Gastrocnemius medialis (tissue), 4 donors: ENCODE data around the gene CAMTA1. TPM values are rescaled to one million over a fixed set of nuclear protein-coding genes. Genes with fewer than 3 reads are reported as not detected.

Experiments used
- ATAC-seq, 2 donors: fragments of 150-250 bp; one replicate each; pipeline ENCODE4 v1.9.1; 2016
- DNase-seq, 2 donors: peaks; one replicate each; pipeline ENCODE4 v3.0.0-alpha.2; 2019
- H3K27ac ChIP-seq, 4 donors: fragments of 200-600 bp; sonication (generic); 1 replicate in 1 of 4; 2 replicates in 3 of 4; pipeline ENCODE4 v1.5.1; 2016 to 2018; ENCODE audit warnings: mild to moderate bottlenecking in 2 of 4, moderate library complexity in 1 of 4
- H3K27me3 ChIP-seq, 3 donors: fragments of 200-600 bp; sonication (generic) in 2 of 3; 1 replicate in 1 of 3; 2 replicates in 2 of 3; pipeline versions ENCODE4 v1.5.1 to v1.6.0; 2016 to 2019; ENCODE audit warnings: mild to moderate bottlenecking in 1 of 3, moderate library complexity in 1 of 3
- H3K36me3 ChIP-seq, 2 donors: fragments of 200-600 bp; sonication (generic) in 1 of 2; one replicate each; pipeline ENCODE4 v1.5.1; 2017 to 2018
- H3K4me1 ChIP-seq, 2 donors: fragments of 200-600 bp; sonication (generic) in 1 of 2; one replicate each; pipeline ENCODE4 v1.5.1; 2016 to 2017; ENCODE audit warnings: mild to moderate bottlenecking in 2 of 2
- H3K4me3 ChIP-seq, 4 donors: fragments of 200-600 bp; sonication (generic) in 3 of 4; 1 replicate in 1 of 4; 2 replicates in 3 of 4; pipeline ENCODE4 v1.5.1; 2016 to 2019; ENCODE audit warnings: mild to moderate bottlenecking in 2 of 4
- H3K9me3 ChIP-seq, 3 donors: fragments of 200-600 bp; sonication (generic) in 2 of 3; 1 replicate in 1 of 3; 2 replicates in 2 of 3; pipeline ENCODE4 v1.5.1; 2016 to 2019
- POLR2A ChIP-seq, 2 donors: fragments of 450-650 bp; IDR thresholded peaks; one replicate each; pipeline ENCODE4 v1.6.1; 2017; ENCODE audit warnings: antibody characterized with exemption in 2 of 2, mild to moderate bottlenecking in 2 of 2, moderate library complexity in 2 of 2
- in situ Hi-C, 4 donors: fragments of 200-750 bp; cut with MboI; loops; one replicate each; pipeline versions ENCODE4 v1.15.0 to v1.8.0; 2017; ENCODE audit warnings: low sequenced_read_pairs in 4 of 4
- intact Hi-C: fragments of 100-400 bp; cut with DNase I; formaldehyde crosslinking; loops from one replicate; pipeline ENCODE4 v1.15.1; 2023; ENCODE audit warnings: low total_unique reads
- total RNA-seq, 4 donors: library from RNA; depleted of rRNA; stranded (reverse); fragments of >200 nt; gene quantifications; one replicate each; pipeline versions ENCODE4 v1.1.0 to v1.2.3, GENCODE V29; 2016
- TF ChIP-seq, protein P1 (sequence below), 5 experiments: fragments of 450-650 bp in 3 of 5; fragments of 200-600 bp in 2 of 5; sonication (generic) in 2 of 5; IDR thresholded peaks in 4 of 5; conservative IDR thresholded peaks in 1 of 5; 1 replicate in 4 of 5; 2 replicates in 1 of 5; pipeline ENCODE4 v1.5.1; 2016 to 2019; ENCODE audit warnings: antibody characterized with exemption in 5 of 5, mild to moderate bottlenecking in 3 of 5, moderate library complexity in 3 of 5

The CAMTA1 gene
- total RNA-seq, 4 donors from 2014 or later, result 60.5 to 113 (median 70.4) TPM

DNA sequence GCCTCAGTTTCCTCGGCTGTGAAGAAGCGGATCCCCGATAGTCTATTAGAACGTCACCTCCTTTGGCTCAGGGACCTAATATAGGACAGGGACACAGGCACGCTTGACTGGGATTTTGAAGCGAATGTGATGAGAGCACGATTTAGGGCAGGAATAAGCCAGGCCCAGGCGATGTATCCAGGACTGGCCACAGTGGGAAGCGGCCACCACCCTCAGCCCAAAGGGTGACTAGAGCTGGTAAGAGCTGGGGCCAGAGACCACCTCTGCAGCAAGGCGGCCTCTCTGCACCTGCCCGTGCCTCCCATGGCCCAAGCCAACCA is 885.9 kb downstream of the CAMTA1 start:
- Histone ChIP-seq H3K4me3 (no peak overlapping the region), H3K9me3 (no peaks in the 10 kb centered on the region), H3K4me1 (peaks cover 4 to 6% of the 10 kb centered on the region in 2 donors), H3K27me3 (no peaks in the 10 kb centered on the region), H3K27ac (no peak overlapping the region), H3K36me3 (no peaks in the 10 kb centered on the region)
- ATAC-seq, result no peak
- intact Hi-C loops (no loop called here), in situ Hi-C loops (loop anchor here in 3 of 4 donors (5.0 to 25.0 kb wide), 3 partner anchors 76 to 241 kb away; no protein-coding TSS in a partner anchor)
- TF ChIP-seq, protein P1, sequence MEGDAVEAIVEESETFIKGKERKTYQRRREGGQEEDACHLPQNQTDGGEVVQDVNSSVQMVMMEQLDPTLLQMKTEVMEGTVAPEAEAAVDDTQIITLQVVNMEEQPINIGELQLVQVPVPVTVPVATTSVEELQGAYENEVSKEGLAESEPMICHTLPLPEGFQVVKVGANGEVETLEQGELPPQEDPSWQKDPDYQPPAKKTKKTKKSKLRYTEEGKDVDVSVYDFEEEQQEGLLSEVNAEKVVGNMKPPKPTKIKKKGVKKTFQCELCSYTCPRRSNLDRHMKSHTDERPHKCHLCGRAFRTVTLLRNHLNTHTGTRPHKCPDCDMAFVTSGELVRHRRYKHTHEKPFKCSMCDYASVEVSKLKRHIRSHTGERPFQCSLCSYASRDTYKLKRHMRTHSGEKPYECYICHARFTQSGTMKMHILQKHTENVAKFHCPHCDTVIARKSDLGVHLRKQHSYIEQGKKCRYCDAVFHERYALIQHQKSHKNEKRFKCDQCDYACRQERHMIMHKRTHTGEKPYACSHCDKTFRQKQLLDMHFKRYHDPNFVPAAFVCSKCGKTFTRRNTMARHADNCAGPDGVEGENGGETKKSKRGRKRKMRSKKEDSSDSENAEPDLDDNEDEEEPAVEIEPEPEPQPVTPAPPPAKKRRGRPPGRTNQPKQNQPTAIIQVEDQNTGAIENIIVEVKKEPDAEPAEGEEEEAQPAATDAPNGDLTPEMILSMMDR (IDR thresholded peaks at IDR 0.05 in 4 of 5, conservative IDR thresholded peaks at IDR 0.05 in 1 of 5), result no peak
- no peak for TF ChIP-seq POLR2A (IDR thresholded peaks at IDR 0.05)
- DNase-seq, result no peak

GRCh38 chr1:7671676-7672075 is 886.4 kb downstream of the CAMTA1 start:
- no peak for ATAC-seq
- H3K4me1 ChIP-seq, result peaks cover 4 to 6% of the 10 kb centered on the region in 2 donors
- no peaks in the 10 kb centered on the region for H3K27me3 ChIP-seq
- TF ChIP-seq POLR2A (IDR thresholded peaks at IDR 0.05), result no peak
- TF ChIP-seq, protein P1 (IDR thresholded peaks at IDR 0.05 in 4 of 5, conservative IDR thresholded peaks at IDR 0.05 in 1 of 5), result no peak
- H3K36me3 ChIP-seq, result no peaks in the 10 kb centered on the region
- intact Hi-C loops, result no loop called here
- no peak overlapping the region for H3K27ac ChIP-seq
- in situ Hi-C loops, result loop anchor here in 3 of 4 donors (5.0 to 25.0 kb wide), 3 partner anchors 76 to 241 kb away; no protein-coding TSS in a partner anchor
- DNase-seq, result no peak
- H3K4me3 ChIP-seq, result no peak overlapping the region
- H3K9me3 ChIP-seq, result no peaks in the 10 kb centered on the region

GRCh38 chr1:7672864-7673263 is 887.6 kb downstream of the CAMTA1 start:
- Histone ChIP-seq H3K36me3 (no peaks in the 10 kb centered on the region), H3K4me1 (peaks cover 4 to 6% of the 10 kb centered on the region in 2 donors), H3K27me3 (no peaks in the 10 kb centered on the region), H3K9me3 (no peaks in the 10 kb centered on the region), H3K27ac (no peak overlapping the region), H3K4me3 (no peak overlapping the region)
- no peak for TF ChIP-seq POLR2A (IDR thresholded peaks at IDR 0.05)
- TF ChIP-seq, protein P1 (IDR thresholded peaks at IDR 0.05 in 4 of 5, conservative IDR thresholded peaks at IDR 0.05 in 1 of 5), result no peak
- intact Hi-C loops, result no loop called here
- no peak for DNase-seq
- in situ Hi-C loops, result loop anchor here in 3 of 4 donors (5.0 to 25.0 kb wide), 3 partner anchors 74 to 239 kb away; no protein-coding TSS in a partner anchor
- ATAC-seq, result no peak

- TF ChIP-seq POLR2A (IDR thresholded peaks at IDR 0.05), result no peak
- TF ChIP-seq, protein P1 (IDR thresholded peaks at IDR 0.05 in 4 of 5, conservative IDR thresholded peaks at IDR 0.05 in 1 of 5), result no peak
- intact Hi-C loops (no loop called here), in situ Hi-C loops (loop anchor here in 3 of 4 donors (5.0 to 25.0 kb wide), 3 partner anchors 72 to 237 kb away; no protein-coding TSS in a partner anchor)
- Histone ChIP-seq H3K27me3 (no peaks in the 10 kb centered on the region), H3K4me3 (no peak overlapping the region), H3K36me3 (no peaks in the 10 kb centered on the region), H3K27ac (no peak overlapping the region), H3K4me1 (peaks cover 4% of the 10 kb centered on the region in 2 donors), H3K9me3 (no peaks in the 10 kb centered on the region)
- ATAC-seq, result no peak
- no peak for DNase-seq
These were observed 889.7 kb downstream of the CAMTA1 start for GRCh38 chr1:7674972-7675371.
